GM12892 (cell line): ENCODE results near the gene PARL.
"Not testable (repeated sequence)": the region's sequence is repeated elsewhere in the genome, so short reads cannot be mapped to it uniquely, and the experiment has no call there.

Experiments used
- DNase-seq: peaks from one replicate; pipeline ENCODE4 v3.0.0; 2011; ENCODE audit not compliant: insufficient read length
- FAIRE-seq: peaks from 2 replicates; lab custom pipeline; 2011; peaks lifted over from hg19 to GRCh38; lab: Jason Lieb, UNC
- POLR2A ChIP-seq: IDR thresholded peaks from 2 replicates; pipeline ENCODE4 v1.6.1; 2011; ENCODE audit warnings: low read depth, low read length, control low read depth
- POLR2AphosphoS5 ChIP-seq: IDR thresholded peaks from 2 replicates; pipeline ENCODE4 v1.6.1; 2011; ENCODE audit warnings: low read depth, low read length, control low read depth
- TAF1 ChIP-seq: IDR thresholded peaks from 2 replicates; pipeline ENCODE4 v1.6.1; 2011; ENCODE audit warnings: low read depth, mild to moderate bottlenecking, control low read depth, low read length, borderline replicate concordance

PARL gene

GRCh38 chr3:183789826-183790225 is 94.9 kb downstream of the PARL start:
- TF ChIP-seq POLR2AphosphoS5 = no peak
- TF ChIP-seq POLR2A = no peak
- no peak for TF ChIP-seq TAF1
- no peak for FAIRE-seq
- no peak for DNase-seq

- DNase-seq, FAIRE-seq: not testable (repeated sequence)
These were observed 100.2 kb downstream of the PARL start for GRCh38 chr3:183784503-183784902.

GRCh38 chr3:183782576-183783276 is 102.0 kb downstream of the PARL start:
- TF ChIP-seq TAF1 (no peak), POLR2A (no peak), POLR2AphosphoS5 (no peak)
- DNase-seq (no peak), FAIRE-seq (no peak)

GRCh38 chr3:183781246-183781645 is 103.4 kb downstream of the PARL start:
- FAIRE-seq (no peak), DNase-seq (no peak)
- TF ChIP-seq POLR2A (no peak), POLR2AphosphoS5 (no peak), TAF1 (no peak)

GRCh38 chr3:183779896-183780465 is 104.7 kb downstream of the PARL start:
- TF ChIP-seq POLR2A (no peak), TAF1 (no peak), POLR2AphosphoS5 (no peak)
- FAIRE-seq (no peak), DNase-seq (no peak)
